Peyer's patch (tissue), 4 donors: Measurements from ENCODE around the gene SRCIN1. TPM values are rescaled to one million over a fixed set of nuclear protein-coding genes. Genes with fewer than 3 reads are reported as not detected.
"Not testable (repeated sequence)": the region's sequence is repeated elsewhere in the genome, so short reads cannot be mapped to it uniquely, and the experiment has no call there.

ENCODE experiments used
- DNase-seq, 3 donors: peaks; one replicate each; pipeline ENCODE4 v3.0.0-alpha.2; 2017 to 2019
- H3K27ac ChIP-seq, 4 donors: fragments of 200-600 bp; sonication (generic); one replicate each; pipeline ENCODE4 v1.5.1; 2016 to 2019
- H3K27me3 ChIP-seq, 2 donors: fragments of 200-600 bp; sonication (generic); one replicate each; pipeline ENCODE4 v1.5.1; 2019
- H3K36me3 ChIP-seq, 3 donors: fragments of 200-600 bp; sonication (generic); one replicate each; pipeline ENCODE4 v1.5.1; 2016 to 2019
- H3K4me1 ChIP-seq, 4 donors: fragments of 200-600 bp; sonication (generic); one replicate each; pipeline ENCODE4 v1.5.1; 2016 to 2019
- H3K4me3 ChIP-seq, 4 donors: fragments of 200-600 bp; sonication (generic); 1 replicate in 3 of 4; 2 replicates in 1 of 4; pipeline ENCODE4 v1.5.1; 2016 to 2019; ENCODE audit warnings: mild to moderate bottlenecking in 1 of 4
- H3K9me3 ChIP-seq, 4 donors: fragments of 200-600 bp; sonication (generic); one replicate each; pipeline ENCODE4 v1.5.1; 2016 to 2019; ENCODE audit warnings: mild to moderate bottlenecking in 1 of 4
- POLR2A ChIP-seq, 2 donors: fragments of 450-650 bp; IDR thresholded peaks; one replicate each; pipeline ENCODE4 v1.5.1; 2017; ENCODE audit warnings: antibody characterized with exemption in 2 of 2, mild to moderate bottlenecking in 2 of 2, moderate library complexity in 2 of 2
- total RNA-seq, 4 donors: library from RNA; depleted of rRNA; stranded (reverse); fragments of >200 nt; gene quantifications; one replicate each; pipeline ENCODE4 v1.1.0, GENCODE V29; 2016
- TF ChIP-seq, protein P1 (sequence below), 6 experiments: fragments of 450-650 bp in 4 of 6; fragments of 200-600 bp in 2 of 6; sonication (generic) in 1 of 6; IDR thresholded peaks; one replicate each; pipeline ENCODE4 v1.5.1; 2017 to 2019; ENCODE audit warnings: antibody characterized with exemption in 6 of 6, mild to moderate bottlenecking in 3 of 6, moderate library complexity in 1 of 6

The SRCIN1 gene, protein sequence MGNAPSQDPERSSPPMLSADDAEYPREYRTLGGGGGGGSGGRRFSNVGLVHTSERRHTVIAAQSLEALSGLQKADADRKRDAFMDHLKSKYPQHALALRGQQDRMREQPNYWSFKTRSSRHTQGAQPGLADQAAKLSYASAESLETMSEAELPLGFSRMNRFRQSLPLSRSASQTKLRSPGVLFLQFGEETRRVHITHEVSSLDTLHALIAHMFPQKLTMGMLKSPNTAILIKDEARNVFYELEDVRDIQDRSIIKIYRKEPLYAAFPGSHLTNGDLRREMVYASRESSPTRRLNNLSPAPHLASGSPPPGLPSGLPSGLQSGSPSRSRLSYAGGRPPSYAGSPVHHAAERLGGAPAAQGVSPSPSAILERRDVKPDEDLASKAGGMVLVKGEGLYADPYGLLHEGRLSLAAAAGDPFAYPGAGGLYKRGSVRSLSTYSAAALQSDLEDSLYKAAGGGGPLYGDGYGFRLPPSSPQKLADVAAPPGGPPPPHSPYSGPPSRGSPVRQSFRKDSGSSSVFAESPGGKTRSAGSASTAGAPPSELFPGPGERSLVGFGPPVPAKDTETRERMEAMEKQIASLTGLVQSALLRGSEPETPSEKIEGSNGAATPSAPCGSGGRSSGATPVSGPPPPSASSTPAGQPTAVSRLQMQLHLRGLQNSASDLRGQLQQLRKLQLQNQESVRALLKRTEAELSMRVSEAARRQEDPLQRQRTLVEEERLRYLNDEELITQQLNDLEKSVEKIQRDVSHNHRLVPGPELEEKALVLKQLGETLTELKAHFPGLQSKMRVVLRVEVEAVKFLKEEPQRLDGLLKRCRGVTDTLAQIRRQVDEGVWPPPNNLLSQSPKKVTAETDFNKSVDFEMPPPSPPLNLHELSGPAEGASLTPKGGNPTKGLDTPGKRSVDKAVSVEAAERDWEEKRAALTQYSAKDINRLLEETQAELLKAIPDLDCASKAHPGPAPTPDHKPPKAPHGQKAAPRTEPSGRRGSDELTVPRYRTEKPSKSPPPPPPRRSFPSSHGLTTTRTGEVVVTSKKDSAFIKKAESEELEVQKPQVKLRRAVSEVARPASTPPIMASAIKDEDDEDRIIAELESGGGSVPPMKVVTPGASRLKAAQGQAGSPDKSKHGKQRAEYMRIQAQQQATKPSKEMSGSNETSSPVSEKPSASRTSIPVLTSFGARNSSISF
- 10 to 100 TPM in 1 of 4 donors, 1 to 10 TPM in 3; 3.2 to 10.6 (median 8.4) TPM for total RNA-seq

DNA sequence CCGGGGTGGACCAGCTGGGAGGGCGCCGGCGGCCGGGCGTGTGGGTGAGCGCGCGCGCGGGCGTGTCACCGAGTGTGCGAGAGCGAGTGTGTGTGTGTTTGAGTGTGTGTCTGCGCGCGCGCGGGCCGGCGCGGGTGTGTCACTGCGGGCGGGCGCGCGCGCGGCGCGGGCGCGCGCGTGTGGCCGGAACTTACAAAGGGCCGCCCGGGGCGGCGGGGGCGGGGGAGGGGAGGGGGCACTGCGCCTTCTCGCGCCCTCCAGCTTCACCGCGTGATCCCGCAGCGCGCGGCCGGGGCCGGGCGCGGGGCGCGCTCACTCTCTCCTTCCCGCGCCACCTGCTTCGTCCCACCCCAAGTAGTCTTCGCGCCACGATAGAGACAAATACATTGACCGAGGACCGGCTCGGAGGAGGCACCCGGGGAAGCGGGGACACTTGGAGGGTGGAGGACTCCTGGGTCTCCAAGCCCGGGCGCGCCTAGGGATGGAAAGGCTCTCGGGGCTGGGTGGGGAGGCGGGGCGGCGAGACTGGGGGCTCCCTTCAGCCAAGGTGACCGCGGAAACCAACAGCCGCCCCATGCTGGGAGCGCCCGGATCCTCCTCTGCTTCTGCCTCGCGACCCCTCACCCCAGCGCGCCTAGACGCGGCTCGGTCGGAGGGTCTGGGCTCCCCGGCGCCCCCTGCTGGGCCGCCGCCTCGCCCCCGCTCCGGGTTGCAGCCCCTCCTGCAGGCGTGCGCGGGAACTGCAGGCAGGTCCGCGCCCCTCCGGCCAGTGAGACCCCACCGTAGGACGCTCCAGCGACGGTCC is at the start of gene SRCIN1:
SRCIN1 (minus strand) TSS at position 112 of the 805 bp plus-strand sequence. CDS start 247 bp downstream, outside the sequence.
- Histone ChIP-seq H3K9me3 (no peaks in the 10 kb centered on the region), H3K36me3 (no peaks in the 10 kb centered on the region), H3K4me3 (peak within 1 kb of the TSS; percentile 20 to 84 (median 58)), H3K27me3 (no peaks in the 10 kb centered on the region), H3K27ac (peak within 1 kb of the TSS in 3 of 4 donors; percentile 9 to 79 (median 26)), H3K4me1 (peaks cover 0 to 25% (median 9%) of the 10 kb centered on the region in 4 donors)
- TF ChIP-seq, protein P1, sequence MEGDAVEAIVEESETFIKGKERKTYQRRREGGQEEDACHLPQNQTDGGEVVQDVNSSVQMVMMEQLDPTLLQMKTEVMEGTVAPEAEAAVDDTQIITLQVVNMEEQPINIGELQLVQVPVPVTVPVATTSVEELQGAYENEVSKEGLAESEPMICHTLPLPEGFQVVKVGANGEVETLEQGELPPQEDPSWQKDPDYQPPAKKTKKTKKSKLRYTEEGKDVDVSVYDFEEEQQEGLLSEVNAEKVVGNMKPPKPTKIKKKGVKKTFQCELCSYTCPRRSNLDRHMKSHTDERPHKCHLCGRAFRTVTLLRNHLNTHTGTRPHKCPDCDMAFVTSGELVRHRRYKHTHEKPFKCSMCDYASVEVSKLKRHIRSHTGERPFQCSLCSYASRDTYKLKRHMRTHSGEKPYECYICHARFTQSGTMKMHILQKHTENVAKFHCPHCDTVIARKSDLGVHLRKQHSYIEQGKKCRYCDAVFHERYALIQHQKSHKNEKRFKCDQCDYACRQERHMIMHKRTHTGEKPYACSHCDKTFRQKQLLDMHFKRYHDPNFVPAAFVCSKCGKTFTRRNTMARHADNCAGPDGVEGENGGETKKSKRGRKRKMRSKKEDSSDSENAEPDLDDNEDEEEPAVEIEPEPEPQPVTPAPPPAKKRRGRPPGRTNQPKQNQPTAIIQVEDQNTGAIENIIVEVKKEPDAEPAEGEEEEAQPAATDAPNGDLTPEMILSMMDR (IDR thresholded peaks at IDR 0.05) = peak; percentile 27 to 97 (median 90)
- TF ChIP-seq POLR2A (IDR thresholded peaks at IDR 0.05) = no peak
- peak; percentile 23 to 81 (median 81) for DNase-seq

DNA sequence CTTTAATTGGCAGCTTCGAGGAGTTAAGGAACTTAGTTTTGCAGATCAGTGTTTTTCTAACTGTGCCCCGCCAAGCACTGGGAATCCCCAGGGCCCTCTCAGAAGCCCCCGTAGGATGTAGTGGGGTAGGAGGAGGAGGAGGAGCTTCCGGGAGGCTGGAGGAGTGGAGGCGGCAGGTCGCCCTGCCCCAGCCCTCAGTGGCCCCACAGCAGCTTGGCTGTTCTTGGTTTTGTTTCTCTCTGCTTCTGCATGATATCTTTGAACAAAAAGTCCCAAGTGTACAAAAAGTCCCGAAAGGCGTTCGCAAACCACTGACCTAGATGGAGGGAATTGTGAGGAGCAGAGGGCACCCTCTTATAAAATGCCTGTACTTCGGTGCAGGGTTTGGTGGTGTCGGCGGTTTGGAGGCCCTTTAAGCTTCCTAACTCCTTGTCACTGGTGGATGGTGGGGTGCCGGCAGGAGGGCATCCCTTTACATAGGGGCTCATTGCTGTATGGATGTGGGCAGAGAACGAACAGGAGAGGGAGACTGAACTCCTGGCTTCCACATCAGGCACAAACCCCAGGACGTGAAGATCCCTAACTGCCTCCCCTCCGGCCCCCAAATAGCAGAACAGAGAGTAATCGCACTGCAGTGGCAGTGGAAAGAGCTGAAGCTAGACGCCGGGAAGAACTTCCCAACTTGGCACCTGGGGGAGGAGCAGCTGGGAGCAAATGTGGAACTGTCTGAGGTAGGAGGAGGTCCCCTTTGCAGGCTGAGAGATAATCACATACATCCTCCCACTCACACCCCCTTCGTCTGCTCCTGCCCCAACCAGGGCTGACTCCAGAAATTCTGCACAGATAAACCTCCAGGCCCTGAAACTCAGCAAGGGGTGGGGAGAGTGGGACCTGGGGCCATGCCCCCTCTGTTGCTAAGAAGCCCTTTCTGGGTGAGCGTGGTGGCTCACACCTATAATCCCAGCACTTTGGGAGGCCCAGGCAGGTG is 49.0 kb upstream of the SRCIN1 start:
- Histone ChIP-seq H3K36me3 (no peaks in the 10 kb centered on the region), H3K27ac (no peak overlapping the region), H3K27me3 (no peaks in the 10 kb centered on the region), H3K9me3 (no peaks in the 10 kb centered on the region), H3K4me3 (no peak overlapping the region), H3K4me1 (no peaks in the 10 kb centered on the region)
- no peak for TF ChIP-seq POLR2A (IDR thresholded peaks at IDR 0.05)
- TF ChIP-seq, protein P1 (IDR thresholded peaks at IDR 0.05) = no peak
- no peak for DNase-seq

DNA sequence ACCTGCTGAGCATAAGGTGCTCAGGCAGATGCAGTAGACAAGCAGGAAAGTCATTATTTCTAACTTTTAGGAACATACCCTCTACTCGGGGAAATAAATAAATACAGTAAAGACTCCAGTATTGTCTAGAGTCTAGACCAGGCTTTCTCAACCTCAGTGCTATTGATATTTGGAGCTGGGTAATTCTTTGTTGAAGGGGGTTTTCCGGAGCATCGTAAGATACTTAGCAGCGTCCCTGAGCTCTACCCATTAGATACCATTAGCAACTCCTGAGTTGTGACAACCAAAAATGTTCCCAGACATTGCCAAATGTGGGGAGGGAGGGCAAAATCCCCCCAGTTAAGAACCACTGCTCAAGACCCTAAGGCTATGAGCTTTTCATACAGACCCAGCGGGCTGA is 47.9 kb upstream of the SRCIN1 start:
- Histone ChIP-seq H3K9me3 (no peaks in the 10 kb centered on the region), H3K27me3 (no peaks in the 10 kb centered on the region), H3K36me3 (no peaks in the 10 kb centered on the region), H3K4me1 (no peaks in the 10 kb centered on the region), H3K4me3 (no peak overlapping the region), H3K27ac (no peak overlapping the region)
- TF ChIP-seq, protein P1 (IDR thresholded peaks at IDR 0.05) = no peak
- TF ChIP-seq POLR2A (IDR thresholded peaks at IDR 0.05) = no peak
- no peak for DNase-seq

DNA sequence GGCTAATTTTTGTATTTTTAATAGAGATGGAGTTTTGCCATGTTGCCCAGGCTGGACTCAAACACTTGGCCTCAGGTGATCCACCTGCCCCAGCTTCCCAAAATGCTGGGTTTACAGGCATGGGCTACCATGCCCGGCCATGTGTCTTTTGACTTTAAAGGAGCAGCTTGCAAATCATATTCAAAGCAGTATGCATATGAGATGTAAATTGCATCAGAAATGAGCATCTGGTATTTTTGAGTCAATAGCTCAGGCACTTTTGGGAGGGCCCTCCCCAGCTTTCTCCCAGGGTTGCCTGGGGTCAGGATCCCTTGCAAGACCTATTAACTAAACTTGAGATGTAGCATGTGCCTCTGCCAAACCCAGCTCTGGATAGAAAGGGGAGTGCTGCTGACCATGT is 47.5 kb upstream of the SRCIN1 start:
- no peak for DNase-seq
- no peak overlapping the region for H3K27ac ChIP-seq
- H3K4me3 ChIP-seq = no peak overlapping the region
- H3K27me3 ChIP-seq = no peaks in the 10 kb centered on the region
- H3K36me3 ChIP-seq = no peaks in the 10 kb centered on the region
- no peaks in the 10 kb centered on the region for H3K4me1 ChIP-seq
- no peaks in the 10 kb centered on the region for H3K9me3 ChIP-seq
- no peak for TF ChIP-seq POLR2A (IDR thresholded peaks at IDR 0.05)
- TF ChIP-seq, protein P1 (IDR thresholded peaks at IDR 0.05) = no peak

DNA sequence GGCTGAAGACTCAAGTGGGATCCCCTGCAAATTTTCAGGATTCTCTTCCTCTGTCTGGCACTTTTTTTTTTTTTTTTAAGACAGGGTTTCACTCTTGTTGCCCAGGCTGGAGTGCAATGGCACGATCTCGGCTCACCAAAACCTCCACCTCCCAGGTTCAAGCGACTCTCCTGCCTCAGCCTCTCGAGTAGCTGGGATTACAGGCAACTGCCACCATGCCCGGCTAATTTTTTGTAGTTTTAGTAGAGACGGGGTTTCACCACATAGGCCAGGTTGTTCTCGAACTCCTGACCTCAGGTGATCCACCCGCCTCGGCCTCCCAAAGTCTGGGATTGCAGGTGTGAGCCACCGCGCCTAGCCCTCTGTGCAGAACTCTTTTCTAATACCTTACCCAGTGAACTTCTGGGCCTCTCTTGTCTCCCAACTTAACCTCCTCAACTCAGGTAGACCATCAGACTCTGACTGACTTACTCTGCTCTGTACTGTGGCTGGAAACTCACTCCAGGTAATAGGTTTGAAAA is 45.0 kb upstream of the SRCIN1 start:
- H3K27ac ChIP-seq, H3K4me3 ChIP-seq, DNase-seq, H3K36me3 ChIP-seq, H3K27me3 ChIP-seq, H3K9me3 ChIP-seq, H3K4me1 ChIP-seq: not testable (repeated sequence)
